Jurkat, Clone E6-1 (cell line): ENCODE measurements around the gene STXBP1.

Experiments
- DNase-seq: peaks from one replicate; pipeline ENCODE4 v3.0.0-alpha.2; 2011; ENCODE audit warnings: low read depth, low spot score
- H3K4me3 ChIP-seq: 2 replicates; pipeline ENCODE4 v1.5.1; 2011; ENCODE audit warnings: mild to moderate bottlenecking, low read length, control low read depth, moderate library complexity

The STXBP1 gene

GRCh38 chr9:127722055-127722745, 110.1 kb downstream of the STXBP1 start:
- no peak for DNase-seq
- no peak overlapping the region for H3K4me3 ChIP-seq

GRCh38 chr9:127723013-127723412, 110.9 kb downstream of the STXBP1 start:
- no peak for DNase-seq
- H3K4me3 ChIP-seq = no peak overlapping the region

GRCh38 chr9:127723444-127723843, 111.4 kb downstream of the STXBP1 start:
- DNase-seq = no peak
- no peak overlapping the region for H3K4me3 ChIP-seq

- no peak for DNase-seq
- no peak overlapping the region for H3K4me3 ChIP-seq
Observed at GRCh38 chr9:127724012-127724411, 111.9 kb downstream of the STXBP1 start.

GRCh38 chr9:127726871-127727270, 114.8 kb downstream of the STXBP1 start:
- H3K4me3 ChIP-seq = no peak overlapping the region
- DNase-seq = no peak

GRCh38 chr9:127728808-127729207, 116.7 kb downstream of the STXBP1 start:
- H3K4me3 ChIP-seq = no peak overlapping the region
- no peak for DNase-seq

GRCh38 chr9:127729522-127730256, 117.6 kb downstream of the STXBP1 start:
- DNase-seq = no peak
- no peak overlapping the region for H3K4me3 ChIP-seq

GRCh38 chr9:127730262-127730661, 118.2 kb downstream of the STXBP1 start:
- no peak overlapping the region for H3K4me3 ChIP-seq
- no peak for DNase-seq

- no peak overlapping the region for H3K4me3 ChIP-seq
- DNase-seq = no peak
Observed at GRCh38 chr9:127730799-127731410, 118.8 kb downstream of the STXBP1 start.

- no peak overlapping the region for H3K4me3 ChIP-seq
- DNase-seq = no peak
Observed at GRCh38 chr9:127731938-127732337, 119.9 kb downstream of the STXBP1 start.

- no peak for DNase-seq
- H3K4me3 ChIP-seq = no peak overlapping the region
Observed at GRCh38 chr9:127732444-127732843, 120.4 kb downstream of the STXBP1 start.

- no peak for DNase-seq
- H3K4me3 ChIP-seq = no peak overlapping the region
Observed at GRCh38 chr9:127733614-127734013, 121.5 kb downstream of the STXBP1 start.

- peak overlapping the region; percentile 70 for H3K4me3 ChIP-seq
- no peak for DNase-seq
Observed at GRCh38 chr9:127734247-127734746, 122.2 kb downstream of the STXBP1 start.

GRCh38 chr9:127734747-127735529, 122.9 kb downstream of the STXBP1 start, which contains the start of gene TOR2A:
TOR2A (minus strand) TSS chr9:127735294; CDS start chr9:127735270, 24 bp downstream.
- peak; percentile 95 for DNase-seq
- H3K4me3 ChIP-seq = peak within 1 kb of the TSS; percentile 70

- no peak for DNase-seq
- H3K4me3 ChIP-seq = peak overlapping the region; percentile 41
Observed at GRCh38 chr9:127735530-127736185, 123.6 kb downstream of the STXBP1 start.

GRCh38 chr9:127738666-127739065, 126.6 kb downstream of the STXBP1 start:
- no peak for DNase-seq
- H3K4me3 ChIP-seq = no peak overlapping the region

GRCh38 chr9:127739614-127740330, 127.7 kb downstream of the STXBP1 start:
- H3K4me3 ChIP-seq = no peak overlapping the region
- no peak for DNase-seq

GRCh38 chr9:127741831-127742434, 129.9 kb downstream of the STXBP1 start:
- DNase-seq = no peak
- no peak overlapping the region for H3K4me3 ChIP-seq
